H1 (cell line): ENCODE measurements around the gene DFFA. TPM values are rescaled to one million over a fixed set of nuclear protein-coding genes. Genes with fewer than 3 reads are reported as not detected.

Experiments used
- CTCF ChIA-PET: fragments of 300-600 bp; sonication (Branson Sonifier 250); formaldehyde crosslinking; loops from one replicate; lab custom pipeline; 2021; ENCODE audit not compliant: partially characterized antibody; lab: Charles Lee
- POLR2A ChIA-PET: fragments of 300-600 bp; sonication (Branson Sonifier 250); formaldehyde crosslinking; loops from one replicate; lab custom pipeline; 2021; ENCODE audit warnings: inconsistent platforms; ENCODE audit not compliant: partially characterized antibody; lab: Charles Lee
- DNase-seq, 2 experiments: peaks; one replicate each; pipeline versions ENCODE4 v3.0.0 to v3.0.0-alpha.2; 2010 to 2022; ENCODE audit warnings: low spot score in 2 of 2, low read depth in 1 of 2, mixed read lengths in 1 of 2
- FAIRE-seq: peaks from 2 replicates; lab custom pipeline; 2011; peaks lifted over from hg19 to GRCh38; lab: Jason Lieb, UNC
- H2AFZ ChIP-seq: 2 replicates; pipeline ENCODE4 v1.8.1; 2012; ENCODE audit warnings: low read length, inconsistent platforms
- H2AK5ac ChIP-seq: 2 replicates; pipeline ENCODE4 v1.6.1; 2013; ENCODE audit warnings: low read depth, low read length
- H2BK120ac ChIP-seq: replicated peaks from 2 replicates; pipeline ENCODE3; 2013; ENCODE audit warnings: low read depth, low read length, inconsistent platforms
- H2BK12ac ChIP-seq: 2 replicates; pipeline ENCODE4 v1.6.1; 2013; ENCODE audit warnings: low read depth, low read length
- H2BK15ac ChIP-seq: 2 replicates; pipeline ENCODE4 v1.6.1; 2013; ENCODE audit warnings: low read length
- H2BK20ac ChIP-seq: 2 replicates; pipeline ENCODE4 v1.6.1; 2013; ENCODE audit warnings: low read length
- H2BK5ac ChIP-seq: 2 replicates; pipeline ENCODE4 v1.6.1; 2013; ENCODE audit warnings: low read depth, low read length
- H3K14ac ChIP-seq: 2 replicates; pipeline ENCODE4 v1.6.1; 2013; ENCODE audit warnings: inconsistent platforms; ENCODE audit not compliant: insufficient read length
- H3K18ac ChIP-seq: 2 replicates; pipeline ENCODE4 v1.6.1; 2013; ENCODE audit warnings: low read length; ENCODE audit errors: extremely low read depth
- H3K23ac ChIP-seq: 2 replicates; pipeline ENCODE4 v1.6.1; 2013; ENCODE audit warnings: inconsistent platforms; ENCODE audit not compliant: insufficient read length
- H3K23me2 ChIP-seq: 2 replicates; pipeline ENCODE4 v1.6.1; 2013; ENCODE audit warnings: low read depth, low read length
- H3K27ac ChIP-seq: 2 replicates; pipeline ENCODE4 v1.6.1; 2011; ENCODE audit warnings: low read depth, low read length, inconsistent platforms
- H3K27me3 ChIP-seq, 4 experiments: replicated peaks in 1 of 4; 1 replicate in 1 of 4; 2 replicates in 3 of 4; pipeline versions ENCODE4 v1.6.1 to v1.8.1; 2011 to 2013; ENCODE audit warnings: low read length in 3 of 4, mild to moderate bottlenecking in 3 of 4, inconsistent platforms in 2 of 4, mixed read lengths in 2 of 4, moderate library complexity in 1 of 4; ENCODE audit not compliant: control insufficient read depth in 3 of 4, insufficient read depth in 3 of 4; ENCODE audit errors: extremely low read depth in 1 of 4
- H3K36me3 ChIP-seq, 4 experiments: 2 replicates each; pipeline versions ENCODE4 v1.6.1 to v1.8.1; 2011 to 2013; ENCODE audit warnings: mild to moderate bottlenecking in 4 of 4, low read length in 3 of 4, moderate library complexity in 2 of 4, control low read depth in 1 of 4, inconsistent platforms in 1 of 4; ENCODE audit not compliant: insufficient read depth in 4 of 4, control insufficient read depth in 2 of 4
- H3K4ac ChIP-seq: replicated peaks from 2 replicates; pipeline ENCODE3; 2013; ENCODE audit warnings: low read length, low read depth, mixed read lengths, inconsistent platforms; ENCODE audit not compliant: insufficient read length
- H3K4me1 ChIP-seq, 4 experiments: replicated peaks in 1 of 4; 1 replicate in 1 of 4; 2 replicates in 3 of 4; pipeline versions ENCODE4 v1.6.1 to v1.8.1; 2011 to 2013; ENCODE audit warnings: low read length in 3 of 4, inconsistent platforms in 2 of 4, mixed read lengths in 1 of 4; ENCODE audit not compliant: insufficient read depth in 4 of 4, control insufficient read depth in 3 of 4
- H3K4me2 ChIP-seq, 2 experiments: 2 replicates each; pipeline versions ENCODE4 v1.6.1 to v1.8.1; 2011 to 2013; ENCODE audit warnings: low read depth in 2 of 2, low read length in 2 of 2, control low read depth in 1 of 2, inconsistent platforms in 1 of 2, mild to moderate bottlenecking in 1 of 2; ENCODE audit not compliant: insufficient read depth in 1 of 2
- H3K4me3 ChIP-seq, 4 experiments: fragments of 200-600, 300-600 bp in 1 of 4; sonication (generic), shearing (Covaris generic), sonication (Bioruptor Twin) in 1 of 4; 2 replicates each; pipeline versions ENCODE4 v1.5.1 to v1.8.1; 2011 to 2016; ENCODE audit warnings: low read length in 4 of 4, low read depth in 3 of 4, control low read depth in 2 of 4, inconsistent platforms in 2 of 4, mild to moderate bottlenecking in 2 of 4, mixed read lengths in 1 of 4, moderate library complexity in 1 of 4; ENCODE audit not compliant: insufficient read depth in 2 of 4; ENCODE audit errors: extremely low read depth in 1 of 4
- H3K56ac ChIP-seq: replicated peaks from 2 replicates; pipeline ENCODE3; 2013; ENCODE audit warnings: low read depth, mild to moderate bottlenecking, mixed read lengths, low read length, inconsistent platforms; ENCODE audit not compliant: insufficient read length
- H3K79me1 ChIP-seq: 2 replicates; pipeline ENCODE4 v1.6.1; 2013; ENCODE audit warnings: low read depth, low read length, control low read depth
- H3K79me2 ChIP-seq, 2 experiments: 2 replicates each; pipeline versions ENCODE4 v1.6.1 to v1.8.1; 2012 to 2013; ENCODE audit warnings: low read length in 2 of 2, mild to moderate bottlenecking in 2 of 2, inconsistent platforms in 1 of 2; ENCODE audit not compliant: insufficient read depth in 2 of 2, control insufficient read depth in 1 of 2
- H3K9ac ChIP-seq, 4 experiments: replicated peaks in 1 of 4; 1 replicate in 1 of 4; 2 replicates in 3 of 4; pipeline versions ENCODE4 v1.6.1 to v1.8.1; 2011 to 2013; ENCODE audit warnings: low read depth in 3 of 4, low read length in 3 of 4, control low read depth in 2 of 4, mild to moderate bottlenecking in 2 of 4, moderate library complexity in 2 of 4, inconsistent platforms in 1 of 4; ENCODE audit errors: extremely low read depth in 1 of 4
- H3K9me3 ChIP-seq, 2 experiments: 2 replicates each; pipeline versions ENCODE4 v1.6.1 to v1.8.1; 2012 to 2013; ENCODE audit warnings: mild to moderate bottlenecking in 2 of 2, moderate library complexity in 2 of 2, control low read depth in 1 of 2, inconsistent platforms in 1 of 2, low read depth in 1 of 2, low read length in 1 of 2, mixed read lengths in 1 of 2; ENCODE audit not compliant: insufficient read depth in 2 of 2
- H4K20me1 ChIP-seq, 2 experiments: replicated peaks in 1 of 2; 2 replicates each; pipeline versions ENCODE3 to v1.8.1; 2011 to 2013; ENCODE audit warnings: inconsistent platforms in 2 of 2, low read length in 2 of 2, mild to moderate bottlenecking in 1 of 2; ENCODE audit not compliant: insufficient read depth in 2 of 2, control insufficient read depth in 1 of 2
- H4K5ac ChIP-seq: 2 replicates; pipeline ENCODE4 v1.6.1; 2013; ENCODE audit warnings: low read length, low read depth, mixed read lengths, inconsistent platforms; ENCODE audit not compliant: insufficient read length
- H4K8ac ChIP-seq: 2 replicates; pipeline ENCODE4 v1.8.0; 2013; ENCODE audit warnings: mild to moderate bottlenecking, moderate library complexity, low read length, inconsistent platforms; ENCODE audit not compliant: insufficient read depth; ENCODE audit errors: extremely low read depth
- H4K91ac ChIP-seq: replicated peaks from 2 replicates; pipeline ENCODE3; 2013; ENCODE audit warnings: low read length, mixed read lengths, inconsistent platforms; ENCODE audit not compliant: insufficient read length
- POU5F1 ChIP-seq: IDR thresholded peaks from 2 replicates; pipeline ENCODE4 v1.6.1; 2011; ENCODE audit warnings: low read depth, mild to moderate bottlenecking, low read length, moderate library complexity
- WGBS, 2 experiments: shearing (Covaris generic) in 1 of 2; methylation state at CpG; one replicate each; pipeline versions ENCODE4 v1.1.6 to v1.1.7; 2013 to 2015; ENCODE audit warnings: low lambda C conversion rate in 2 of 2, mixed read lengths in 2 of 2, inconsistent platforms in 1 of 2, low coverage in 1 of 2, missing lambda C conversion rate in 1 of 2; ENCODE audit not compliant: insufficient replicate concordance in 2 of 2, insufficient coverage in 1 of 2, insufficient read length in 1 of 2; ENCODE audit errors: extremely low coverage in 1 of 2, missing lambda C conversion rate in 1 of 2; 5-methylcytosine and 5-hydroxymethylcytosine counted together
- polyA plus RNA-seq, 7 experiments: library from polyadenylated mRNA; depleted of rRNA in 3 of 7; stranded (reverse) in 5 of 7; unstranded in 2 of 7; fragments of >200 nt in 5 of 7; fragments of 200-250 nt in 2 of 7; gene quantifications; 1 replicate in 5 of 7; 2 replicates in 1 of 7; 4 replicates in 1 of 7; pipeline versions ENCODE4 v1.2.1 to v1.2.3, GENCODE V29; 2011 to 2013; ENCODE audit warnings: missing spikeins in 2 of 7, mixed read lengths in 2 of 7
- total RNA-seq: library from RNA; stranded (reverse); fragmentation: NEBNext Ultra II Directional; extraction: Animal tissue kit (Norgen Biotek cat#: 25700); gene quantifications from 2 replicates; pipeline ENCODE4 v1.2.1, GENCODE V29; 2021

Gene DFFA
- total and polyA plus RNA-seq, 2 of the 8 experiments (the other 6 are each of a cell fraction or from before 2014, with no cell fraction given), result 34.3 to 79.9 TPM

DNA sequence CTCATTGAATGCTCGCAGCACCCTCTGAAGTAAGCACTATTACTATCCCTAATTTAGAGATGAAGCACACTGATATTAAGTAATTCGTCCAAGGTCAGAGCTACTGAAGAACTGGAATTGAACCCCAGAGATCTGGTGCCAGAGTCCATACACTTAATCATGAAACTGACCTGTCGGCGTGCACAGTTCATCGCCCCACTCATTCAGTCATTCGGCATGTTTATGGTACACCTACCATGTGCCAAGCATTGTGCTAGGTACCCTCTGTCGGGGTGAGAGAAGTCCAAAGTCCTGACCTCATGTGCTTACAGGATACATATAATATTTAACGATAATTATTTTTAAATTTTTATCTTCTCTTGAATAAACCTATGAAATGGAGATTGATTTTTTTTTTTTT, 47.7 kb downstream of the DFFA start:
- Histone ChIP-seq H4K5ac (no peak overlapping the region), H3K18ac (no peak overlapping the region), H3K4me1 (no peaks in the 10 kb centered on the region), H3K79me2 (no peaks in the 10 kb centered on the region), H4K8ac (no peak overlapping the region), H4K20me1 (peaks cover 0 to 3% of the 10 kb centered on the region in 2 experiments), H4K91ac (no peak overlapping the region), H3K27me3 (no peaks in the 10 kb centered on the region), H2AK5ac (no peak overlapping the region), H2BK5ac (no peak overlapping the region; the same call in 1 of the 2 replicates), H3K27ac (no peak overlapping the region), H2BK15ac (no peak overlapping the region), H3K23ac (no peak overlapping the region), H2AFZ (no peak overlapping the region), H3K4me3 (no peak overlapping the region), H2BK120ac (no peak overlapping the region), H3K36me3 (peaks cover 7 to 17% (median 10%) of the 10 kb centered on the region in 4 experiments), H3K79me1 (no peaks in the 10 kb centered on the region), H3K9me3 (no peaks in the 10 kb centered on the region), H2BK12ac (no peak overlapping the region), H3K56ac (no peak overlapping the region), H3K9ac (no peak overlapping the region), H3K14ac (no peak overlapping the region), H2BK20ac (no peak overlapping the region), H3K23me2 (no peaks in the 10 kb centered on the region), H3K4me2 (no peak overlapping the region), H3K4ac (no peak overlapping the region)
- DNase-seq, result no peak
- no peak for FAIRE-seq
- 94% methylated on average over 8 of the region's 8 CpGs; no CpG with 5 or more reads in 1 of the 2 experiments for WGBS, 2 experiments
- POLR2A ChIA-PET, result interaction anchor here (1.0 to 1.5 kb wide), 3 partner anchors 9 to 33 kb away, joined by 3 to 7 read pairs (median 4); no protein-coding TSS in a partner anchor
- CTCF ChIA-PET, result interaction anchor here (1.3 to 2.6 kb wide), 3 partner anchors 11 to 70 kb away, joined by 3 to 8 read pairs (median 3); no protein-coding TSS in a partner anchor
- TF ChIP-seq POU5F1, result no peak
